ENCODE results near the gene NDE1.

NDE1 gene

GRCh38 chr16:15743657-15744056, 93.6 kb downstream of the NDE1 start:
- POLR2A ChIA-PET (ENCODE audit: low non-redundant PET) = no interaction called here
- TF ChIP-seq CTCF (conservative IDR thresholded peaks at IDR 0.05; ENCODE audit: low read depth) = no peak
- CTCF ChIA-PET = interaction anchor here (0.6 to 1.4 kb wide), 2 partner anchors 16 to 153 kb away, joined by 5 to 6 read pairs; no protein-coding TSS in a partner anchor
- H3K27ac ChIP-seq = no peak overlapping the region
- DNase-seq (ENCODE audit: low spot score) = no peak

- DNase-seq (ENCODE audit: low spot score) = no peak
- no peak for TF ChIP-seq CTCF (conservative IDR thresholded peaks at IDR 0.05; ENCODE audit: low read depth)
- no peak overlapping the region for H3K27ac ChIP-seq
- ChIA-PET POLR2A (ENCODE audit: low non-redundant PET) (no interaction called here), CTCF (interaction anchor here (1.0 kb wide), 1 partner anchor 10 kb away, joined by 4 read pairs; no protein-coding TSS in a partner anchor)
Observed at GRCh38 chr16:15746332-15746731, 96.3 kb downstream of the NDE1 start.

GRCh38 chr16:15747937-15748336, 97.9 kb downstream of the NDE1 start:
- ChIA-PET CTCF (no interaction called here), POLR2A (ENCODE audit: low non-redundant PET) (no interaction called here)
- no peak for DNase-seq (ENCODE audit: low spot score)
- no peak overlapping the region for H3K27ac ChIP-seq
- no peak for TF ChIP-seq CTCF (conservative IDR thresholded peaks at IDR 0.05; ENCODE audit: low read depth)

GRCh38 chr16:15748654-15749053, 98.6 kb downstream of the NDE1 start:
- TF ChIP-seq CTCF (conservative IDR thresholded peaks at IDR 0.05; ENCODE audit: low read depth) = no peak
- no peak for DNase-seq (ENCODE audit: low spot score)
- no peak overlapping the region for H3K27ac ChIP-seq
- ChIA-PET CTCF (no interaction called here), POLR2A (ENCODE audit: low non-redundant PET) (no interaction called here)

DNA sequence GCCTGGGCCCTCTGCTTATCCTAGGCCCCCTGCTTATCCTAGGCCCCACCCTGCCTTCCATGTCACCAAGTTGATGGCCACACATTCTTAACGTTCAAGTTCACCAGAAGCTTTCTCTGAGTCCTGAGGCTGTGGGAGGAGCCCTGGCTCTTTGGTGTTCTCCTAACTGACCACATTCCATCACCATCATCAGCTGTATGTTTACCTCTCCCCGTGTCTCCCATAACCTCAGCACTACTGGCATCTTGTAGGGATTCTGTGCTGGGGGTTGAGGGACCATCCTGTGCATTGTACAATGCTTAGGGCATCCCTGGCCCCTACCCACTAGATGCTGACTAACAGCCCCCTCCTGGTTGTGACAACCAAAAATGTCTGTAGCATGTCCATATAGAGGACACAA, 99.3 kb downstream of the NDE1 start:
- CTCF ChIA-PET = no interaction called here
- POLR2A ChIA-PET (ENCODE audit: low non-redundant PET) = no interaction called here
- TF ChIP-seq CTCF (conservative IDR thresholded peaks at IDR 0.05; ENCODE audit: low read depth) = no peak
- DNase-seq (ENCODE audit: low spot score) = no peak
- no peak overlapping the region for H3K27ac ChIP-seq

DNA sequence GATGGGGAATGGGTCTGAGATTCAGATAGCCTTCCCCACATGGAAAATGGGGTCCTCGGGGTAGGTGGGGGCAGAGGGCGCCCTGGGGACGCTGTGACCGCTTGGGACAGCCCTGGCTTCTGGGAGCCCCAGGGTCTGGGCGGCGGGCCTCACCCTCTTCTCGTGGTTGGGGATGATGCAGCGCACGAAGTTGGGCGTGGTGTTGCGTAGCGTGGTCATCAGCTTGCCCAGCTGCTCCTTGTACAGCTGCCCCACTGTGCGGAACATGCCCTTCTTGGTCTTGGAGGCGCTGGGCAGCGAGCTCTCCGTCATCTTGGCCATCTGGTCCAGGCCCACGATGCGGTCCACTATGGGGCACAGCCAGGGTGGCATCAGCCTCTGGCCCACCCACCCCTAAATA, 99.9 kb downstream of the NDE1 start:
- ChIA-PET CTCF (no interaction called here), POLR2A (ENCODE audit: low non-redundant PET) (no interaction called here)
- no peak for TF ChIP-seq CTCF (conservative IDR thresholded peaks at IDR 0.05; ENCODE audit: low read depth)

GRCh38 chr16:15751940-15752339, 101.9 kb downstream of the NDE1 start:
- POLR2A ChIA-PET (ENCODE audit: low non-redundant PET) = interaction anchor here (0.6 kb wide), 1 partner anchor 25 kb away, joined by 3 read pairs; no protein-coding TSS in a partner anchor
- no peak for DNase-seq (ENCODE audit: low spot score)
- CTCF ChIA-PET = no interaction called here
- no peak for TF ChIP-seq CTCF (conservative IDR thresholded peaks at IDR 0.05; ENCODE audit: low read depth)
- no peak overlapping the region for H3K27ac ChIP-seq

More for the DNA sequence above, 99.9 kb downstream of the NDE1 start:
- DNase-seq (ENCODE audit: low spot score) = no peak
- no peak overlapping the region for H3K27ac ChIP-seq

Measured in RWPE1 (cell line).